Measurements from ENCODE around the gene ABCG1. TPM values are rescaled to one million over a fixed set of nuclear protein-coding genes. Genes with fewer than 3 reads are reported as not detected.

ABCG1 gene
- total and polyA plus RNA-seq, 4 donors: 1.6 to 9.7 (median 5.3) TPM

DNA sequence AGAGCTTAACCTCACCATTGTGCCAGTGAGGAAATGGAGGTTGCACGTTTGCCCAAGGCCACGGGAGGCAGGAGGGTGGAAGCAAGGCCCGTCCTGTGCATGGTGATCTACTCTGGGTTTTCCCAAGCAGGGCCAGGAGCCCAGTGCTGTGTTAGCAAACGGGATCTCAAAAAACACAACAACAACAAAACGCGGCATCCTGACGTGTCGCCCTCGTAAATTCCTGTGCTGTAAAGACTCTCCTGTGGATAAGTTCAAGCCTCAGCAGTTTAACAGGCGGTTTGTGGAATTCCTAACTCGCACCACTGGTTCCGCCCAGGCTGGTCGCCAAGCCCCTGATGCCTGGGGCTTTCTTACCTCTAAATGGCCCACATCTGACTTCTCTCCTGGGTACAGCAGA is 57.1 kb downstream of the ABCG1 start (continued):
- TF ChIP-seq, protein P1, sequence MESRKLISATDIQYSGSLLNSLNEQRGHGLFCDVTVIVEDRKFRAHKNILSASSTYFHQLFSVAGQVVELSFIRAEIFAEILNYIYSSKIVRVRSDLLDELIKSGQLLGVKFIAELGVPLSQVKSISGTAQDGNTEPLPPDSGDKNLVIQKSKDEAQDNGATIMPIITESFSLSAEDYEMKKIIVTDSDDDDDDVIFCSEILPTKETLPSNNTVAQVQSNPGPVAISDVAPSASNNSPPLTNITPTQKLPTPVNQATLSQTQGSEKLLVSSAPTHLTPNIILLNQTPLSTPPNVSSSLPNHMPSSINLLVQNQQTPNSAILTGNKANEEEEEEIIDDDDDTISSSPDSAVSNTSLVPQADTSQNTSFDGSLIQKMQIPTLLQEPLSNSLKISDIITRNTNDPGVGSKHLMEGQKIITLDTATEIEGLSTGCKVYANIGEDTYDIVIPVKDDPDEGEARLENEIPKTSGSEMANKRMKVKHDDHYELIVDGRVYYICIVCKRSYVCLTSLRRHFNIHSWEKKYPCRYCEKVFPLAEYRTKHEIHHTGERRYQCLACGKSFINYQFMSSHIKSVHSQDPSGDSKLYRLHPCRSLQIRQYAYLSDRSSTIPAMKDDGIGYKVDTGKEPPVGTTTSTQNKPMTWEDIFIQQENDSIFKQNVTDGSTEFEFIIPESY (IDR thresholded peaks at IDR 0.05): no peak
- TF ChIP-seq CTCF (IDR thresholded peaks at IDR 0.05; ENCODE audit: low read depth, low read length, missing input control): no peak
- TF ChIP-seq GABPA (IDR thresholded peaks at IDR 0.05 in 1 of 2, conservative IDR thresholded peaks at IDR 0.05 in 1 of 2): no peak
- no peak for TF ChIP-seq FOXA1 (IDR thresholded peaks at IDR 0.05)

- TF ChIP-seq RAD21 (IDR thresholded peaks at IDR 0.05): no peak
- TF ChIP-seq, protein P2, sequence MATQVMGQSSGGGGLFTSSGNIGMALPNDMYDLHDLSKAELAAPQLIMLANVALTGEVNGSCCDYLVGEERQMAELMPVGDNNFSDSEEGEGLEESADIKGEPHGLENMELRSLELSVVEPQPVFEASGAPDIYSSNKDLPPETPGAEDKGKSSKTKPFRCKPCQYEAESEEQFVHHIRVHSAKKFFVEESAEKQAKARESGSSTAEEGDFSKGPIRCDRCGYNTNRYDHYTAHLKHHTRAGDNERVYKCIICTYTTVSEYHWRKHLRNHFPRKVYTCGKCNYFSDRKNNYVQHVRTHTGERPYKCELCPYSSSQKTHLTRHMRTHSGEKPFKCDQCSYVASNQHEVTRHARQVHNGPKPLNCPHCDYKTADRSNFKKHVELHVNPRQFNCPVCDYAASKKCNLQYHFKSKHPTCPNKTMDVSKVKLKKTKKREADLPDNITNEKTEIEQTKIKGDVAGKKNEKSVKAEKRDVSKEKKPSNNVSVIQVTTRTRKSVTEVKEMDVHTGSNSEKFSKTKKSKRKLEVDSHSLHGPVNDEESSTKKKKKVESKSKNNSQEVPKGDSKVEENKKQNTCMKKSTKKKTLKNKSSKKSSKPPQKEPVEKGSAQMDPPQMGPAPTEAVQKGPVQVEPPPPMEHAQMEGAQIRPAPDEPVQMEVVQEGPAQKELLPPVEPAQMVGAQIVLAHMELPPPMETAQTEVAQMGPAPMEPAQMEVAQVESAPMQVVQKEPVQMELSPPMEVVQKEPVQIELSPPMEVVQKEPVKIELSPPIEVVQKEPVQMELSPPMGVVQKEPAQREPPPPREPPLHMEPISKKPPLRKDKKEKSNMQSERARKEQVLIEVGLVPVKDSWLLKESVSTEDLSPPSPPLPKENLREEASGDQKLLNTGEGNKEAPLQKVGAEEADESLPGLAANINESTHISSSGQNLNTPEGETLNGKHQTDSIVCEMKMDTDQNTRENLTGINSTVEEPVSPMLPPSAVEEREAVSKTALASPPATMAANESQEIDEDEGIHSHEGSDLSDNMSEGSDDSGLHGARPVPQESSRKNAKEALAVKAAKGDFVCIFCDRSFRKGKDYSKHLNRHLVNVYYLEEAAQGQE (IDR thresholded peaks at IDR 0.05): no peak
- 94% methylated on average over 17 of the region's 17 CpGs for WGBS
- Histone ChIP-seq H3K9ac (ENCODE audit: low read depth in 1 of 2, low read length in 2 of 2) (no peak overlapping the region), H3K27me3 (ENCODE audit: control insufficient read depth in 4 of 4, insufficient read depth in 4 of 4, low read length in 3 of 4) (no peaks in the 10 kb centered on the region), H3K36me3 (ENCODE audit: control insufficient read depth in 4 of 4, insufficient read depth in 3 of 4, low read depth in 1 of 4, low read length in 3 of 4) (no peaks in the 10 kb centered on the region), H3K4me1 (ENCODE audit: control insufficient read depth in 4 of 4, insufficient read depth in 4 of 4, low read length in 3 of 4) (peaks cover 1 to 11% (median 6%) of the 10 kb centered on the region in 4 donors), H3K27ac (ENCODE audit: low read depth in 1 of 2, low read length in 2 of 2) (no peak overlapping the region), H3K4me3 (ENCODE audit: low read depth in 1 of 3, low read length in 3 of 3) (no peak overlapping the region), H3K9me3 (ENCODE audit: control insufficient read depth in 4 of 4, low read length in 3 of 4) (no peaks in the 10 kb centered on the region)
- DNase-seq (ENCODE audit: low spot score): no peak
These were observed 57.7 kb downstream of the ABCG1 start for GRCh38 chr21:42276526-42277154.

GRCh38 chr21:42277593-42277992 is 58.7 kb downstream of the ABCG1 start:
- Histone ChIP-seq H3K27ac (ENCODE audit: low read depth in 1 of 2, low read length in 2 of 2) (no peak overlapping the region), H3K9me3 (ENCODE audit: control insufficient read depth in 4 of 4, low read length in 3 of 4) (no peaks in the 10 kb centered on the region), H3K4me1 (ENCODE audit: control insufficient read depth in 4 of 4, insufficient read depth in 4 of 4, low read length in 3 of 4) (peaks cover 1 to 11% (median 6%) of the 10 kb centered on the region in 4 donors), H3K9ac (ENCODE audit: low read depth in 1 of 2, low read length in 2 of 2) (no peak overlapping the region), H3K36me3 (ENCODE audit: control insufficient read depth in 4 of 4, insufficient read depth in 3 of 4, low read depth in 1 of 4, low read length in 3 of 4) (no peaks in the 10 kb centered on the region), H3K27me3 (ENCODE audit: control insufficient read depth in 4 of 4, insufficient read depth in 4 of 4, low read length in 3 of 4) (no peaks in the 10 kb centered on the region), H3K4me3 (ENCODE audit: low read depth in 1 of 3, low read length in 3 of 3) (no peak overlapping the region)
- no peak for TF ChIP-seq FOXA2 (IDR thresholded peaks at IDR 0.05)
- TF ChIP-seq EGR1 (IDR thresholded peaks at IDR 0.05; ENCODE audit: low read depth in 2 of 2): no peak
- TF ChIP-seq HNF4G (IDR thresholded peaks at IDR 0.05): no peak
- TF ChIP-seq FOXA1 (IDR thresholded peaks at IDR 0.05): no peak
- TF ChIP-seq GABPA (IDR thresholded peaks at IDR 0.05 in 1 of 2, conservative IDR thresholded peaks at IDR 0.05 in 1 of 2): no peak
- no peak for TF ChIP-seq RXRA (IDR thresholded peaks at IDR 0.05)
- TF ChIP-seq RAD21 (IDR thresholded peaks at IDR 0.05): no peak
- no peak for TF ChIP-seq NR2F2 (IDR thresholded peaks at IDR 0.05)
- TF ChIP-seq JUND (IDR thresholded peaks at IDR 0.05): no peak
- no peak for TF ChIP-seq SP1 (IDR thresholded peaks at IDR 0.05)
- TF ChIP-seq HNF4A (conservative IDR thresholded peaks at IDR 0.05): no peak
- TF ChIP-seq, protein P1 (IDR thresholded peaks at IDR 0.05): no peak
- TF ChIP-seq, protein P2 (IDR thresholded peaks at IDR 0.05): no peak
- TF ChIP-seq, protein P3, sequence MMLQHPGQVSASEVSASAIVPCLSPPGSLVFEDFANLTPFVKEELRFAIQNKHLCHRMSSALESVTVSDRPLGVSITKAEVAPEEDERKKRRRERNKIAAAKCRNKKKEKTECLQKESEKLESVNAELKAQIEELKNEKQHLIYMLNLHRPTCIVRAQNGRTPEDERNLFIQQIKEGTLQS (IDR thresholded peaks at IDR 0.05): no peak
- no peak for DNase-seq (ENCODE audit: low spot score)
- 89% methylated on average over 4 of the region's 4 CpGs for WGBS

Data from liver (tissue), 9 donors.